HepG2 (cell line): Measurements from ENCODE around the gene ASTN2. TPM values are rescaled to one million over a fixed set of nuclear protein-coding genes. Genes with fewer than 3 reads are reported as not detected.

ENCODE experiments used
- ATAC-seq: fragments of 200-7000 bp; cut with Tn5 transposase; 3 replicates; pipeline ENCODE4 v1.9.1; 2020; ENCODE audit warnings: mild to moderate bottlenecking, moderate library complexity
- BruUV-seq: library from RNA; stranded (reverse); fragments of 400-500 nt; replicated peaks from 2 replicates; lab custom pipeline; 2021; lab: Mats Ljungman, UMichigan
- CTCF ChIA-PET: fragments of 300-600 bp; formaldehyde crosslinking; extraction: SDS; loops from one replicate; lab custom pipeline; 2021; ENCODE audit warnings: low total read pairs, inconsistent platforms, low intra/inter-chr PET ratio; lab: Yijun Ruan, JAX
- POLR2A ChIA-PET: fragments of 350-600 bp; sonication (Branson Sonifier 250); formaldehyde crosslinking; loops from one replicate; lab custom pipeline; 2020; ENCODE audit warnings: antibody characterized with exemption, inconsistent platforms; lab: Yijun Ruan, JAX
- DNase-seq: peaks from one replicate; pipeline ENCODE4 v3.0.0-alpha.2; 2015; ENCODE audit warnings: low spot score
- FAIRE-seq: peaks from 3 replicates; lab custom pipeline; 2011; peaks lifted over from hg19 to GRCh38; lab: Jason Lieb, UNC
- H2AFZ ChIP-seq: one replicate; pipeline ENCODE4 v1.6.1; 2011; ENCODE audit warnings: low read length, inconsistent platforms
- H3K27ac ChIP-seq: fragments of 300-600 bp; 3 replicates; pipeline ENCODE4 v1.8.0; 2011; ENCODE audit warnings: mixed run types, mild to moderate bottlenecking, mixed read lengths, low read length, inconsistent platforms; ENCODE audit not compliant: insufficient read depth; ENCODE audit errors: extremely low read length
- H3K27me3 ChIP-seq, 2 experiments: fragments of 200-600 bp in 1 of 2; 2 replicates in 1 of 2; 3 replicates in 1 of 2; pipeline versions ENCODE4 v1.6.0 to v1.8.0; 2011; ENCODE audit warnings: low read length in 2 of 2, mild to moderate bottlenecking in 2 of 2, moderate library complexity in 2 of 2, inconsistent platforms in 1 of 2; ENCODE audit not compliant: insufficient read depth in 2 of 2, control insufficient read depth in 1 of 2
- H3K36me3 ChIP-seq, 2 experiments: fragments of 200-600 bp in 1 of 2; replicated peaks in 1 of 2; 2 replicates in 1 of 2; 3 replicates in 1 of 2; pipeline versions ENCODE4 v1.5.1 to v1.8.0; 2011; ENCODE audit warnings: low read length in 2 of 2, inconsistent platforms in 1 of 2; ENCODE audit not compliant: insufficient read depth in 2 of 2, control insufficient read depth in 1 of 2
- H3K4me1 ChIP-seq: 2 replicates; pipeline ENCODE4 v1.5.1; 2012; ENCODE audit warnings: low read length, inconsistent platforms; ENCODE audit not compliant: insufficient read depth
- H3K4me2 ChIP-seq: 2 replicates; pipeline ENCODE4 v1.6.0; 2011; ENCODE audit warnings: low read depth, low read length, inconsistent platforms
- H3K4me3 ChIP-seq, 3 experiments: fragments of 200-600 bp in 1 of 3; sonication (generic), shearing (Covaris generic) in 1 of 3; replicated peaks in 1 of 3; 2 replicates each; pipeline ENCODE4 v1.5.1; 2011 to 2016; ENCODE audit warnings: low read length in 3 of 3, inconsistent platforms in 2 of 3, low read depth in 2 of 3, mild to moderate bottlenecking in 2 of 3, control low read depth in 1 of 3, mixed read lengths in 1 of 3; ENCODE audit not compliant: insufficient read depth in 1 of 3
- H3K79me2 ChIP-seq: one replicate; pipeline ENCODE4 v1.6.1; 2011; ENCODE audit warnings: low read length, inconsistent platforms; ENCODE audit not compliant: insufficient read depth
- H3K9ac ChIP-seq: 2 replicates; pipeline ENCODE4 v1.6.0; 2011; ENCODE audit warnings: mild to moderate bottlenecking, low read depth, low read length, inconsistent platforms; ENCODE audit not compliant: insufficient read depth
- H3K9me3 ChIP-seq: 2 replicates; pipeline ENCODE4 v1.5.1; 2012; ENCODE audit warnings: mild to moderate bottlenecking, low read length
- H4K20me1 ChIP-seq: 2 replicates; pipeline ENCODE4 v1.6.0; 2011; ENCODE audit warnings: inconsistent platforms, mild to moderate bottlenecking, low read length, moderate library complexity; ENCODE audit not compliant: insufficient read depth
- HMGA1 ChIP-seq: sonication (generic); formaldehyde crosslinking; conservative IDR thresholded peaks from 2 replicates; pipeline ENCODE4 v1.4.0; 2020; ENCODE audit warnings: missing genetic modification reagents
- RFXANK ChIP-seq: IDR thresholded peaks from 2 replicates; pipeline ENCODE4 v1.6.1; 2016
- RORA ChIP-seq: sonication (generic); formaldehyde crosslinking; IDR thresholded peaks from 2 replicates; pipeline ENCODE4 v1.5.0; 2020; ENCODE audit warnings: mild to moderate bottlenecking, missing genetic modification reagents, moderate library complexity
- RXRB ChIP-seq: IDR thresholded peaks from 2 replicates; pipeline ENCODE4 v1.6.1; 2016; ENCODE audit warnings: borderline replicate concordance, missing genetic modification reagents, missing compliant biosample characterization
- SAFB2 ChIP-seq: sonication (generic); formaldehyde crosslinking; IDR thresholded peaks from 2 replicates; pipeline ENCODE4 v1.5.1; 2020; ENCODE audit warnings: missing genetic modification reagents, low read depth, mild to moderate bottlenecking, borderline replicate concordance
- ZNF777 ChIP-seq: sonication (generic); formaldehyde crosslinking; IDR thresholded peaks from 2 replicates; pipeline ENCODE4 v1.4.0; 2020; ENCODE audit warnings: missing genetic modification reagents
- WGBS: methylation state at CpG from one replicate; pipeline ENCODE4 v1.1.6; 2017; ENCODE audit warnings: low lambda C conversion rate; 5-methylcytosine and 5-hydroxymethylcytosine counted together
- in situ Hi-C: cut with HindIII; loops from 2 replicates; pipeline ENCODE4 v1.10.0; 2017; ENCODE audit warnings: low pct_unique_long_range_greater_than_20kb; ENCODE audit not compliant: extremely low pct_ligation_motif_present
- intact Hi-C: fragments of 100-400 bp; cut with micrococcal nuclease; formaldehyde crosslinking; loops from one replicate; pipeline ENCODE4 v1.10.0; 2022; ENCODE audit not compliant: unreplicated experiment
- polyA plus RNA-seq, 8 experiments: library from polyadenylated mRNA; depleted of rRNA in 3 of 8; stranded (reverse) in 7 of 8; unstranded in 1 of 8; fragments of >200 nt; fragmentation: Illumina TruSeq in 4 of 8; extraction: Trizol in 4 of 8; gene quantifications; 2 replicates each; pipeline versions ENCODE4 v1.2.1 to v1.2.3, GENCODE V29; 2011 to 2016; ENCODE audit warnings: low read depth in 4 of 8, missing spikeins in 1 of 8, mixed read lengths in 1 of 8; ENCODE audit not compliant: insufficient read depth in 1 of 8
- total RNA-seq, 5 experiments: library from RNA; depleted of rRNA; stranded (reverse); fragments of >200 nt; fragmentation: Illumina TruSeq; extraction: Trizol; gene quantifications; 2 replicates each; pipeline ENCODE4 v1.2.3, GENCODE V29; 2016; ENCODE audit warnings: low read depth in 1 of 5
- TF ChIP-seq, protein P1 (sequence below): sonication (generic); formaldehyde crosslinking; IDR thresholded peaks from 2 replicates; pipeline ENCODE4 v1.4.0; 2020; ENCODE audit warnings: missing genetic modification reagents
- TF ChIP-seq, protein P2 (sequence below): sonication (generic); formaldehyde crosslinking; IDR thresholded peaks from 2 replicates; pipeline ENCODE4 v1.8.0; 2022; ENCODE audit warnings: missing genetic modification reagents, mild to moderate bottlenecking, moderate library complexity, borderline replicate concordance
- TF ChIP-seq, protein P3 (sequence below): sonication (generic); formaldehyde crosslinking; conservative IDR thresholded peaks from 2 replicates; pipeline ENCODE4 v1.4.0; 2020; ENCODE audit warnings: mild to moderate bottlenecking, missing genetic modification reagents, moderate library complexity

The ASTN2 gene
- total and polyA plus RNA-seq, 2 of the 13 experiments (the other 11 are each of a cell fraction or from before 2014, with no cell fraction given): 5.2 to 13.5 TPM

DNA sequence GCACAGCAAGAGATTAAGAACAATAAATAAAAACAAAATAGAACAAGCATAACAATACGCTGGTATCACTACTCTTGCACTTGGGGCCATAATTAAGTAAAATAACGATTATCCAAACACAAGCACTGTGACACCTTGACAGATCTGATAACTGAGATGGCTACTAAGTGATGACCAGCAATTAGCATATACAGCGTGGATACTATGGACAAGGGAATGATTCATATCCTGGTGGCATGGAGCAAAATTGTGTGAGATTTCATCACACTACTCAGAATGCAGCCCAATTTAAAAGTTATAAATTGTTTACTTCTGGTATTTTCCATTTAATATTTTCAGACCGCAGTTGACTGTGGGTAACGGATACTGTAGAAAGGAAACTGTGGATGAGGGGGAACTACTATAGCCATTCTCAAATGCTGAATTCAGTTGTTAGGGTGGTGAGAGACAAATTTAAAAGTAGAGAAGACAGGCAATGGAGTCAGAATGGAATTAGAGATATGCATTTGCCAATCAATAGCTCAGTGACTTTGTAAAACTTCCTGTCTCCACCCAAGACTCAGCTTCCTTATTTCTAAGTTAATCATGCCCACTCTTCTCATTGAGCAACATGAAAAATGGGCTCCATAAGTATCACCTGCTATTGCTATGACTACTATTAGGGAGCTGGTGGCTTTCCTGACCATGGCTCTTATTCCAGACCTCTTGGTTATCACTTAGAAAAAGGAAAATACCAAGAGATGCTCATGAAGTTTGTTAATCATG lies 427.0 kb downstream of the ASTN2 start:
- H4K20me1 ChIP-seq: no peaks in the 10 kb centered on the region
- no peaks in the 10 kb centered on the region for H3K4me1 ChIP-seq
- no peak overlapping the region for H2AFZ ChIP-seq
- no peaks in the 10 kb centered on the region for H3K79me2 ChIP-seq
- FAIRE-seq (no peak), ATAC-seq (no peak), DNase-seq (no peak)
- no peak overlapping the region for H3K4me2 ChIP-seq
- no TSS peak for BruUV-seq
- ChIA-PET CTCF (no interaction called here), POLR2A (no interaction called here)
- H3K4me3 ChIP-seq: no peak overlapping the region
- H3K9me3 ChIP-seq: no peaks in the 10 kb centered on the region
- H3K27me3 ChIP-seq: no peaks in the 10 kb centered on the region
- in situ Hi-C loops (no loop called here), intact Hi-C loops (no loop called here)
- no peak overlapping the region for H3K9ac ChIP-seq
- H3K36me3 ChIP-seq: no peaks in the 10 kb centered on the region
- 24% methylated on average over 5 of the region's 5 CpGs for WGBS
- TF ChIP-seq RORA (CRISPR knock-in tag) (no peak), RFXANK (CRISPR knock-in tag) (no peak), SAFB2 (no peak), HMGA1 (CRISPR knock-in tag) (no peak), ZNF777 (CRISPR knock-in tag) (no peak), RXRB (CRISPR knock-in tag) (no peak)
- TF ChIP-seq, protein P1, sequence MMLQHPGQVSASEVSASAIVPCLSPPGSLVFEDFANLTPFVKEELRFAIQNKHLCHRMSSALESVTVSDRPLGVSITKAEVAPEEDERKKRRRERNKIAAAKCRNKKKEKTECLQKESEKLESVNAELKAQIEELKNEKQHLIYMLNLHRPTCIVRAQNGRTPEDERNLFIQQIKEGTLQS (CRISPR knock-in tag): no peak
- TF ChIP-seq, protein P2, sequence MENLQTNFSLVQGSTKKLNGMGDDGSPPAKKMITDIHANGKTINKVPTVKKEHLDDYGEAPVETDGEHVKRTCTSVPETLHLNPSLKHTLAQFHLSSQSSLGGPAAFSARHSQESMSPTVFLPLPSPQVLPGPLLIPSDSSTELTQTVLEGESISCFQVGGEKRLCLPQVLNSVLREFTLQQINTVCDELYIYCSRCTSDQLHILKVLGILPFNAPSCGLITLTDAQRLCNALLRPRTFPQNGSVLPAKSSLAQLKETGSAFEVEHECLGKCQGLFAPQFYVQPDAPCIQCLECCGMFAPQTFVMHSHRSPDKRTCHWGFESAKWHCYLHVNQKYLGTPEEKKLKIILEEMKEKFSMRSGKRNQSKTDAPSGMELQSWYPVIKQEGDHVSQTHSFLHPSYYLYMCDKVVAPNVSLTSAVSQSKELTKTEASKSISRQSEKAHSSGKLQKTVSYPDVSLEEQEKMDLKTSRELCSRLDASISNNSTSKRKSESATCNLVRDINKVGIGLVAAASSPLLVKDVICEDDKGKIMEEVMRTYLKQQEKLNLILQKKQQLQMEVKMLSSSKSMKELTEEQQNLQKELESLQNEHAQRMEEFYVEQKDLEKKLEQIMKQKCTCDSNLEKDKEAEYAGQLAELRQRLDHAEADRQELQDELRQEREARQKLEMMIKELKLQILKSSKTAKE: no peak
- TF ChIP-seq, protein P3, sequence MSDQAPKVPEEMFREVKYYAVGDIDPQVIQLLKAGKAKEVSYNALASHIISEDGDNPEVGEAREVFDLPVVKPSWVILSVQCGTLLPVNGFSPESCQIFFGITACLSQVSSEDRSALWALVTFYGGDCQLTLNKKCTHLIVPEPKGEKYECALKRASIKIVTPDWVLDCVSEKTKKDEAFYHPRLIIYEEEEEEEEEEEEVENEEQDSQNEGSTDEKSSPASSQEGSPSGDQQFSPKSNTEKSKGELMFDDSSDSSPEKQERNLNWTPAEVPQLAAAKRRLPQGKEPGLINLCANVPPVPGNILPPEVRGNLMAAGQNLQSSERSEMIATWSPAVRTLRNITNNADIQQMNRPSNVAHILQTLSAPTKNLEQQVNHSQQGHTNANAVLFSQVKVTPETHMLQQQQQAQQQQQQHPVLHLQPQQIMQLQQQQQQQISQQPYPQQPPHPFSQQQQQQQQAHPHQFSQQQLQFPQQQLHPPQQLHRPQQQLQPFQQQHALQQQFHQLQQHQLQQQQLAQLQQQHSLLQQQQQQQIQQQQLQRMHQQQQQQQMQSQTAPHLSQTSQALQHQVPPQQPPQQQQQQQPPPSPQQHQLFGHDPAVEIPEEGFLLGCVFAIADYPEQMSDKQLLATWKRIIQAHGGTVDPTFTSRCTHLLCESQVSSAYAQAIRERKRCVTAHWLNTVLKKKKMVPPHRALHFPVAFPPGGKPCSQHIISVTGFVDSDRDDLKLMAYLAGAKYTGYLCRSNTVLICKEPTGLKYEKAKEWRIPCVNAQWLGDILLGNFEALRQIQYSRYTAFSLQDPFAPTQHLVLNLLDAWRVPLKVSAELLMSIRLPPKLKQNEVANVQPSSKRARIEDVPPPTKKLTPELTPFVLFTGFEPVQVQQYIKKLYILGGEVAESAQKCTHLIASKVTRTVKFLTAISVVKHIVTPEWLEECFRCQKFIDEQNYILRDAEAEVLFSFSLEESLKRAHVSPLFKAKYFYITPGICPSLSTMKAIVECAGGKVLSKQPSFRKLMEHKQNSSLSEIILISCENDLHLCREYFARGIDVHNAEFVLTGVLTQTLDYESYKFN (CRISPR knock-in tag): no peak
- H3K27ac ChIP-seq: no peak overlapping the region
